ENCODE results near the gene PDPN. TPM values are rescaled to one million over a fixed set of nuclear protein-coding genes. Genes with fewer than 3 reads are reported as not detected.

PDPN gene
- total and polyA plus RNA-seq, 2 of the 8 experiments (the other 6 are each of a cell fraction or from before 2014, with no cell fraction given): 44.7 to 169 TPM

- Histone ChIP-seq H2BK5ac (ENCODE audit: low read depth, low read length) (no peak overlapping the region), H3K27ac (ENCODE audit: low read depth, low read length) (no peak overlapping the region)
- FAIRE-seq: no peak
These were observed 48.4 kb upstream of the PDPN start for GRCh38 chr1:13535227-13535626.

More at GRCh38 chr1:13535227-13535626, 48.4 kb upstream of the PDPN start:
- H2BK15ac ChIP-seq (ENCODE audit: low read length): no peak overlapping the region
- no peak overlapping the region for H3K4ac ChIP-seq (replicated peaks; ENCODE audit: insufficient read length, low read depth, low read length)
- H3K4me3 ChIP-seq (ENCODE audit: extremely low read depth in 1 of 4, insufficient read depth in 2 of 4, low read depth in 3 of 4, low read length in 4 of 4): no peak overlapping the region
- no peak for TF ChIP-seq CEBPB (IDR thresholded peaks at IDR 0.05; ENCODE audit: low read depth, low read length)
- no peak for TF ChIP-seq MAFK (IDR thresholded peaks at IDR 0.05; ENCODE audit: low read depth, low read length)
- no peak for TF ChIP-seq TAF1 (IDR thresholded peaks at IDR 0.05; ENCODE audit: low read depth, low read length)
- no peak for TF ChIP-seq HDAC2 (IDR thresholded peaks at IDR 0.05; ENCODE audit: borderline replicate concordance in 1 of 2, low read depth in 2 of 2, low read length in 2 of 2)
- no peaks in the 10 kb centered on the region for H3K9me3 ChIP-seq (ENCODE audit: insufficient read depth in 2 of 2, low read depth in 1 of 2, low read length in 1 of 2)
- WGBS, 2 experiments (ENCODE audit: extremely low coverage in 1 of 2, insufficient coverage in 1 of 2, insufficient read length in 1 of 2, insufficient replicate concordance in 2 of 2, low coverage in 1 of 2, low lambda C conversion rate in 2 of 2, missing lambda C conversion rate in 1 of 2): 86% methylated on average over 6 of the region's 6 CpGs; no CpG with 5 or more reads in 1 of the 2 experiments
- CTCF ChIA-PET (ENCODE audit: partially characterized antibody): interaction anchor here (1.3 kb wide), 1 partner anchor 35 kb away, joined by 4 read pairs; no protein-coding TSS in a partner anchor
- POLR2A ChIA-PET (ENCODE audit: partially characterized antibody): no interaction called here
- H3K23me2 ChIP-seq (ENCODE audit: low read depth, low read length): no peaks in the 10 kb centered on the region
- no peaks in the 10 kb centered on the region for H3K79me1 ChIP-seq (ENCODE audit: low read depth, low read length)
- H4K8ac ChIP-seq (ENCODE audit: extremely low read depth, insufficient read depth, low read length): no peak overlapping the region
- H3K56ac ChIP-seq (replicated peaks; ENCODE audit: insufficient read length, low read depth, low read length): no peak overlapping the region
- no peak overlapping the region for H3K4me2 ChIP-seq (ENCODE audit: insufficient read depth in 1 of 2, low read depth in 2 of 2, low read length in 2 of 2)
- no peak overlapping the region for H2BK120ac ChIP-seq (replicated peaks; ENCODE audit: low read depth, low read length)
- H3K27me3 ChIP-seq (replicated peaks in 1 of 4; ENCODE audit: control insufficient read depth in 3 of 4, extremely low read depth in 1 of 4, insufficient read depth in 3 of 4, low read length in 3 of 4): no peaks in the 10 kb centered on the region
- no peak overlapping the region for H3K14ac ChIP-seq (ENCODE audit: insufficient read length)
- H3K23ac ChIP-seq (ENCODE audit: insufficient read length): no peak overlapping the region
- H2BK12ac ChIP-seq (ENCODE audit: low read depth, low read length): no peak overlapping the region
- no peaks in the 10 kb centered on the region for H3K79me2 ChIP-seq (ENCODE audit: control insufficient read depth in 1 of 2, insufficient read depth in 2 of 2, low read length in 2 of 2)
- no peak overlapping the region for H4K91ac ChIP-seq (replicated peaks; ENCODE audit: insufficient read length, low read length)
- H3K4me1 ChIP-seq (replicated peaks in 1 of 4; ENCODE audit: control insufficient read depth in 3 of 4, insufficient read depth in 4 of 4, low read length in 3 of 4): no peaks in the 10 kb centered on the region
- no peak overlapping the region for H2AFZ ChIP-seq (ENCODE audit: low read length)
- no peak overlapping the region for H2BK20ac ChIP-seq (ENCODE audit: low read length)
- H4K20me1 ChIP-seq (replicated peaks in 1 of 2; ENCODE audit: control insufficient read depth in 1 of 2, insufficient read depth in 2 of 2, low read length in 2 of 2): no peaks in the 10 kb centered on the region
- H3K9ac ChIP-seq (replicated peaks in 1 of 4; ENCODE audit: extremely low read depth in 1 of 4, low read depth in 3 of 4, low read length in 3 of 4): no peak overlapping the region
- no peak overlapping the region for H2AK5ac ChIP-seq (ENCODE audit: low read depth, low read length)
- no peak for DNase-seq (ENCODE audit: low read depth in 1 of 2, low spot score in 2 of 2)
- H4K5ac ChIP-seq (ENCODE audit: insufficient read length, low read depth, low read length): no peak overlapping the region
- H3K18ac ChIP-seq (ENCODE audit: extremely low read depth, low read length): no peak overlapping the region
- H3K36me3 ChIP-seq (ENCODE audit: control insufficient read depth in 2 of 4, insufficient read depth in 4 of 4, low read length in 3 of 4): no peaks in the 10 kb centered on the region
